Measurements from ENCODE around the gene DUSP8.
"Not testable (repeated sequence)": the region's sequence is repeated elsewhere in the genome, so short reads cannot be mapped to it uniquely, and the experiment has no call there.

Gene DUSP8

DNA sequence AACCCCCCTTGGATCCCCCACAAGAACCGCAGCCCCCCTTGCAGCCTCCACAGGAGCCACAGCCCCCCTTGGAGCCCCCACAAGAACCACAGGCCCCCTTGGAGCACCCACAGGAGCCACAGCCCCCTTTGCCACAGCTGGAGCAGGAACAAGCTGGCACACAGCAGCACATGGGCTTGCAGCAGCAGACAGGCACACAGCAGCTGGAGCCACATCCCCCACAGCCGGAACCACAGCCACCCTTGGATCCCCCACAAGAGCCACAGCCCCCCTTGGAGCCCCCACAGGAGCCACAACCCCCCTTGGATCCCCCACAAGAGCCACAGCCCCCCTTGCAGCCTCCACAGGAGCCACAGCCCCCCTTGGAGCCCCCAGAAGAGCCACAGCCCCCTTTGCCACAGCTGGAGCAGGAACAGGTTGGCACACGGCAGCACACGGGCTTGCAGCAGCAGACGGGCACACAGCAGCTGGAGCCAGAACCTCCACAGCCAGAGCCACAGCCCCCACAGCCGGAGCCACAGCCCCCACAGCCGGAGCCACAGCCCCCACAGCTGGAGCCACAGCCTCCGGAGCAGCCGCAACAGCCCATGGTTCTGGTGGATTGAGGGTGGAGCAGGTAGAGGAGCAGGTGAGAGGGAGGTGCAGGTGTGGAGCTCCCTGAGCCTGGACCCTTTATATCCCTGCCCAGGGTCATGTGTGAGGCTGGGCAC, 12.7 kb upstream of the DUSP8 start, which contains the start of gene KRTAP5-1:
Gene KRTAP5-1 (minus strand): TSS at position 623 of the 710 bp plus-strand sequence. CDS start 34 bp downstream, at position 589.
- DNase-seq: not testable (repeated sequence)

DNA sequence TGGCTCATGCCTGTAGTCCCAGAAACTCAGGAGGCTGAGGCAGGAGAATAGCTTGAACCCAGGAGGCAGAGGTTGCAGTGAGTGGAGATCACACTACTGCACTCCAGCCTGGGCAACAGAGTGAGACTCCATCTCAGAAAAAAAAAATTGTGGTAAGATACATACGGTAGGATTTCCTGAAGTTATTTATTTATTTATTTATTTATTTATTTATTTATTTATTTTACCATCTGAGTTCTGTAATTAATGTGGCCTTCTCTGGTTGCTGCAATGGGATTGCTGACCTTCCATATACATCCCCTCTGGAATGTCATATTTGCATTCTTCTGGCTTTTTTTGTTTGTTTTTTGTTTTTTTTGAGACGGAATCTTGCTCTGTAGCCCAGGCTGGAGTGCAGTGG, 10.8 kb upstream of the DUSP8 start:
- DNase-seq: not testable (repeated sequence)

DNA sequence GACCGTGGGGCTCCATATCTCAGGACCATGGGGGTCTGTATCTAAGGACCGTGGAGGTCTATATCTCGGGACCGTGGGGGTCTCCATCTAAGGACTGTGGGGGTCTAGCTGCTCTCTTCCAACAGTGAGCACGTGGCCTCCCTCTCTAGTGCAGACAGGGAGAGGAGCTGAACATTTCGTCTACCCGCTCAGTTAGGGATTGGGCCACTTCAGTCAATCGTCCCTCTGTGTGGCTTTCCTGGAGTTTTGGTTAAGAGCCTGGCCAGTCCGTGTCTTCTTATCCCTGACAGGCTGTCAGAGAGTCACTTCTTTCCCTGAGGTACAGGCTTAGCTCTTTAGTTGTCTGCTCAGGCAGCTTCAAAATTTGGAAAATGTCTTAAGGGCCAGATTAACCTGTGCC, 9.9 kb upstream of the DUSP8 start:
- no peak for DNase-seq

DNA sequence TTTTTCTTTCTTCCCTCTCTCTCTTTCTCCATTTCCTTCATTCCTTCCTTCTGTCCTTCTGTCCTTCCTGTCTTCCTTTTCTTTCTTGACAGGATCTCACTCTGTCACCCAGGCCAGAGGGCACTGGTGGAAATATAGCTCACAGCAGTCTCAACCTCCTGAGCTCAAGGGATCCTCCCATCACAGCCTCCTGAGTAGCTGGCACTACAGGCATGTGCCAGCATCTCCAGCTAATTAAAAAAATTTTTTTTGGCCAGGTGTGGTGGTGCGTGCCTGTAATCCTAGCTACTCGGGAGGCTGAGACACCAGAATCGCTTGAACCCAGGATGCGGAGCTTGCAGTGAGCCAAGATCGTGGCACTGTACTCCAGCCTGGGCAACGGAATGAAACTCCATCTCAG, 4.8 kb upstream of the DUSP8 start:
- DNase-seq: no peak

DNA sequence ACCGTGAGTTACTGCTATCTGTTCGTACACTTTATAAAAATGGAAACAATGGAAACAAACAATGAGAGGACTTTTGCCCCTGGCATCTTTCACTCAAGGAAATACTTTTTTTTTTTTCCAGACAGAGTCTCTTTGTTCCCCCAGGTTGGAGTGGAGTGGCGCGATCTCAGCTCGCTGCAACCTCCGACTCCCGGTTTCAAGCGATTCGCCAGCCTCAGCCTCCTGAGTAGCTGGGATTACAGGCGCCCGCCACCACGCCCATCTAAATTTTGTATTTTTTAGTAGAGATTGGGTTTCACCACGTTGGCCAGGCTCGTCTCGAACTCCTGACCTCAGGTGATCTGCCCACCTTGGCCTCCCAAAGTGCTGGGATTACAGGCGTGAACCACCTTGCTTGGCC, 3.7 kb upstream of the DUSP8 start:
- not testable (repeated sequence) for DNase-seq

DNA sequence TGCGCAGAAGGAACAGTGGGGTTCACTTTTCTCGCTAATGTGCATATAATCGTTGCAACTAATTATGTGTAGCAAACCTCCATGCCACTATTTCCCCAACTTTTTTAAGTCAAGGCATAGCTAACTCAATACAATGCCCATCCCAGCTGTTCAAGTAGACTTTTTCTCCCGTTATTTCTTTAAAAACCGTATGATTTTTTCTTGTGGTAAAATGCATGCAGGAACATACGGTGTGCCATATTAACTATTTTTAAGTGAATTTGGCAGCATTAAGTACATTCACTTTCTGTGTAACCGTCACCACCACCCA, 2.8 kb upstream of the DUSP8 start:
- DNase-seq: no peak

DNA sequence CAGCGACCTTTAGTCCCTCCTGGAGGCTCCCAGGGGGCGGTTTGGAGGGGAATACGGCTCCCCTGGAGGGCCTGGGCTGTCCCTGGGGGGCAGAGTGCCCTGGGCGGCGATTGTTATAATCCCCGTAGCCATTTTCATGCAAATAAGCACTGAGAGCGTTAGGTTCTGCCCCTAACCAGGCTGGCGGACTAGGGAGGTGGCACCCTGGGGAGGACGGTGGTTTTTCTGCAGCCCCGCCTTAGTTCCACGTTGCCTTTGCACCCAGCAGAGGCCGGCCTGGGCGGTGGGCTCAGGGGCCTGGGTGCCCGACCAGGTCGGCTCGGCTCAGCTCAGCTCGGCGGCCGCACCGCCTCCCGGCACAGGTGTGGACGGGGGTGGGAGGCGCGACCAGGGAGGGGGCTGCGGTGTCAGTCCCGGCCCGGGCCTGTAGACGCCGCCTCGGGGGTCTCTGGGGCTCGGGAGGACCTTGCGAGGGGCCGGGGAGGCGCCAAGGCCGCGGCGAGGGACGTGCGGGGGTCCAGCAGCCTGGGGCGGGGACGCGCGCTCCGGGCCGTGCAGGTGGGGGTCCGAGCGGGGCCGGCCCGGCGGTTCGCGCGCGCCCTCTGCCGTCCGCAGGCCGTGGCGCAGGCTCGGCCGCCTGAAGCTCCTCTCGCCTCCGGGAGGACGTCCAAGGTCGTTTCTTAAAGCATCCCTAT, 2.3 kb upstream of the DUSP8 start:
- peak; percentile 30 to 35 for DNase-seq

DNA sequence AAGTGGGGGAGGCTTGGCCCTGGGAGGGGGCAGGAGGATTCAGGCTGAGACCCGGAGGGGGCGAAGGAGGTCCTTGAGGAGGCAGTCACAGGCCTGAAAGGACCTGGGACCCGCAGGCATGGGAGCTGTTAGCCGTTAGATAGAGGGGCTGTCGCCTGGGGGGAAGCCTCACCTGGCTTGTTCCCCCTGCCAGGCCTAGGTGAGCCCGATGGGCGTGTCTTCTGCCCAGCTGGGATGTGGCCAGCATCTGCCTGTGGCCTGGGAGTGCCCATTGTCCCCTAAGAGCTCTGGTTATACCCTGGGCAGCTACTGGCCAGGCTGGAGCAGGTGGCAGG, 1.8 kb upstream of the DUSP8 start:
- no peak for DNase-seq

DNA sequence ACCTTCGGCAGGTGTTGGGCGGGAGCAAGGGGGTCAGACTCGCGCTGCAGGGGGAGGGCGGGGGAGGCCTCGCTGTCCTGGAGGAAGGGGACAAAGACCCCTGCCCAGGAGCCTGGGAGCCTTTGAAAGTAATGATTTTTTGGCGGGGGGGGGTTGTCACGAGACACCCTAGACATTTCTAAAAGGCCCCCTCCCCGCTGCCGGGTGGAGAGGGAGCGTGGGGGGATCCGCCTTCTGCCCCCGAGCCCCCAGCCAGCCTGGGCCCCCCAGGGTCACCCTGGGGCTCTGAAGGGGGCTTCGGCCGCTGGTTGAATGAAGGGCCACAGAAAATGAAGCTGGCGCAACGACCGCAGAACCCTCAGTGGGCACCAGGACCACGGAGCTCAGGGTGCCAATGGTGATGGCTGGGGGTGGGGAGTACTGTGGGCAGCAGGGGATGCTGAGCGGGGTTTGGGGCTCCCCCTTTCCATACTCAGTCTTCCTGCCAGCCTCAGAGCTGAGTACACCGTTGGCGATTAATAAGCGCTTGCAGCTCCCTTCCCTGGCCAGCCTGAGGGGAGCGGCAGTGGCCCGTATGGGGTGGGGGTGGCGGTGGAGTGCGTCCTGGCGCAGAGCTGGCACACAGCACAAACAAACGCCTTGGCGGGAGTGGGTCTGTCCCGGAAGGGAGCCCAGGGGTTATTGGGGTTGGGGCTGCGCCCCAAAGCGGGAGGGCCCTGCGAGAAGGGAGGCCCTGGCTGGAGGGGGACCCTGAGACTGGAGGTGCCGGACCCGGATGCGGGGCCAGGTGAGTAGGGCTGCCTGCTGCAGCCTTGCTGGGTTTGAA, 1.2 kb upstream of the DUSP8 start:
- no peak for DNase-seq

DNA sequence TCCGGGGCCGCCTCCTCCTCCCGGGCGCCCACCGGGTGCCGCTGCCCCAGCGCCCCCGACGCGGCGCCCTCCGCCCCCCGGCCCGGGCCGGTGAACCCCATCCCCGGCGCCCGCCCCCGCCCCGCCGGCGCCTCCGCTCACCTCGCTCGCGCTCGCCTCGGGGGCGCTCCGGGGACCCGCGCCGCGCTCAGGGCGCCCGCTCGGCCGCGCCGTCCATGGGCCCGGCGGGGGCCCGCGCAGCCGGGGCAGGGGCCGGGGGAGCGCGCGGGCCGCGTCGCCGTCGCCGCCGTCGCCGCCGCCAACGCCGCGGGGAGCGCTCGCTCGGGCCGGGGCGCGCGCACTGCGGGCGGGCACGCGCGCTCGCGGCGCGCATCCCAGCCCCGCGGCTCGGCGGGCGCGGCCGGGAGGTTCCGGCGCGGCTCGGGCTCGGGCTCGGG, 293 bp downstream of the DUSP8 start:
- DNase-seq: no peak

DNA sequence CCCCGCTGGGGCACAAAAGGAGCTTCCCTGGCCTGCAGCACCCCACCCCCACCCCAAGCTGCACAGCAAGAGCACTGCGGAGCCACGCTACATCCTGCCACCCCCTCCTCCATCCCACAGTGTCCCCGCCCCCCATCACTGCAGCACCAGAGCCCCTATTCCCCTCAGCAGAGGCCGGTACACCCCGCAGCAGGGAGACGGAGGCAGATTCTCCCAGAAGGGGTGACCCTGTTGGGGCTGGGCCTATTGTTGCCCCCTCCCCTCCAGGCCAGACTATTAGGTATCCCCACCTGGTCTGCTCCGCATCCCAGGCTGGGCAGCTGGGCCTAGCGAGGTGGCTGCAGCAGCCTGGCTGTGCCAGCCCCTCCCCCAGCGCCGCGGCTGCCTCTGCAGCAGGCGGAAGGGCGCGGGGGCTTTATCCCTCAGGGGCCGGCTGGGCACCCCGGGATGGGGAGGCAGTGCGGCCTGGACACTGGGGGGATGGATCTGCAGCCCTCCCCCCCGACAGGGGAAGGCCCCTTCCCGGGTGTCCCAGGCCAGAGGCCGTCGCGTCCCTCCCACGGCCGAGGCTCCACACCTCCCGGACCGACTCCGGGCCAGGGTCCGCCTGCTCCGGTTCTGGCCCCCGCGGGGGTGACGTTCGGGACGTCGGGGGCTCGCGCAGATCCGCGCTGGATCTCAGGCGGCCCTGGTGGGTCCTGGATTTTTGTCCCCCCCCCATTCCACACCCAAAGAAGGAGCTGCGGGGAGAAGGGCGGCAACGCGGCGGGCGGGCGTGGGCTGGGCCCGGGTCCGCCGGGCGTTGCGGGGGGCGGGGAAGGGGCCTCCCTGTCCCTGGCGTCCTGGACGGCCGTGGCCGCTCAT, 943 bp downstream of the DUSP8 start:
- DNase-seq: no peak

DNA sequence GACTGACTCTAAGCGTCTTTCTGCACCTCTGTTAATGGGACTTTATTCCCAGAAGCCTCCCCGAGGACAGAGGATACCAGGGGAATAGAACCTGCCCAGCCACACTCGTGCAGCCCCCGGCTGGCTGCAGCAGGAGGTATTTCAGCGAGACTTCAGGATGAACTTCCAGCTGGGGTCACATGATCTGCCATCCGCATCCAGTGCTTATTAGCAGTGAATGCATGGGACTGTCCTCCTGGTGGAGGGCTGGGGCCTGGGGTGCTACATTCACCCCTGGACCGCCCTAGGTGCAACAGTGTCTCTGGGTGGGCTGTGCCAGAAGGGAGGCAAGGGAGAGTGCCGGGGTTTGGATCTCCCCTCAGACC, 1.6 kb downstream of the DUSP8 start:
- DNase-seq: no peak

DNA sequence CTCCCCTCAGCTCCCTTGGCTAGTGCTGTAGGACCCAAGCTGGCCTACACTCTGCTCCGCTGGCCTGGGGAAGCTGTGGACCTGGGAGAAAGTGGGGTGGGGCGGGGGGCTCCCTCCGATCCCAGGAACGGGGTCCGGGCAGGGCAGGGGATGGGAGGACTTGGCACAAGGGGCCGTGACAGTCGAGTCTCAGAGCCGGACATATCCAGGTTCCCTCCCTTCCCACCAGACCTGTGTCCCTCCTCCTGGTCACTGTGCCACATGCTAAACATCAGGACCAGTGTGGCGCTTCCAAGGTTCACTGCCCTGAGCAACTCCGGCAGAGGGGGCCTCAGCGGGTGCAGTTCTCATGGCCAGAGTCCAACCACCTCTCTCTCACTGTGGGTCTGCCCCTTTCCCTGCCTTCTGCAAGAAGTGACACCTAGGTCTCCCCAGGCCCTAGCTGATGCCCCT, 2.0 kb downstream of the DUSP8 start:
- no peak for DNase-seq

DNA sequence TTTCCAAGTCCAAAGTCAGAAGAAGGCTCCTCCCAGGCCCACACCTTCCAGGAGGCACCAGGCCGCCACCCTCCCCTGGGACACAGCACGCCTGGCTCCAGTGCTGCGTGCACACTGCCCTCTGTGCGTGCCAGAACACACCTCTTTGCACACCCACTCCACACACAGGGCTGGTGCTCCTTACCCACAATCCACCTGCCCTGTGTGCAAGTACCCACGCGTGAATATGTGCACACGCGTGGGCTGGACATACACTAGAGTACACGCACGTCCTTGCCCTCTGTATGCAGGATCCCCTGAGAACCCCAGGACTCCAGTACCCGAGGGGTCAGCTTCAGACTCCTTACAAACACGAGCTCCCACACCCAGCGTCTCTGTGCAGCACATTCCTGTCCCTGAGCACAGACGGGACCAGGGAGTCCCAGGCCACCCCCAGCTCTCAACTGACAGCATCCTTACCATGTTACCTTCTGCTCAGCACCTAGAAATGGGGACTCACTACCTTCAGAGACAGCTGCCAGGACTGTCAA, 2.8 kb downstream of the DUSP8 start:
- no peak for DNase-seq

DNA sequence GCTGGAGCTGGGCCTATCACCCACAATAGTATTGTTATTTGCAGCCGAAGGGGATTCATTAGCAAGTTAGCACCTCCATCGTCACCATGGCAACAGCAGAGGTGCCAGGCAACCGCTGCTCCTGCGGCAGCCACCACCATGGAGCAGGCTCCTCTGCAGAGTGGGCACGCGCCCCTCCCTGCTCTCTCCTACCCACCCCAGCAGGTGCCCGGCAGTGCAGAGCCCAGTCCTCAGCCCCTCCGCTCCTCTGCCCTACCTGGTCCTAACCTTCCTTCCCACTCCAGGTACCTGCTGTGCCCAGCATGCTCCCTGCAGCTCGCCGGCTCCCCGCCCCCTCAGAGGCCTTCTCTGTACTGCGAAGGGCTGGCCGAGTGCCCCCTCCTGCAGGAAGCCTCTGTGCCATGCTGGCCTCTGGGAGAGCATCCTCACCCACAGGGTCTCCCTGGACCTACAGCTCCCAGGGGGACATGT, 3.6 kb downstream of the DUSP8 start:
- DNase-seq: no peak

DNA sequence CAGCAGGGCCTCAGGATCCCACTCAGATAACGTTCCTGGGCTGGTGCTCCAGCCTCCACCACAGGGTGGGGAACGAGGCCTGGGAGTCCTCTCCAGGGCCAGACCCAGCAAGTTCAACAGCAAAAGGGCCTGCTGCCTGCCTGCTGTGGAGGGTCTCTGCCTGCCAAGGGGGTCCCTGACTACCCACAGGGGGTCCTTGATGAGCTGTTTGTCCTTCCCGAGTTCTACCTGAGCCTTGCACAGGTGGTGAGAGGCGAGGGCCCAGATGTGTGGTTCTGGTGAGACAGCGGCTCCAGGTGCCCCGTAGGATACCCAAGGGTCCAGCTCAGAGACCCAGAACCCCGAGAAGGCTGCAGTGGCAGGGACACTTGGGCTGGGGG, 4.4 kb downstream of the DUSP8 start:
- DNase-seq: no peak

DNA sequence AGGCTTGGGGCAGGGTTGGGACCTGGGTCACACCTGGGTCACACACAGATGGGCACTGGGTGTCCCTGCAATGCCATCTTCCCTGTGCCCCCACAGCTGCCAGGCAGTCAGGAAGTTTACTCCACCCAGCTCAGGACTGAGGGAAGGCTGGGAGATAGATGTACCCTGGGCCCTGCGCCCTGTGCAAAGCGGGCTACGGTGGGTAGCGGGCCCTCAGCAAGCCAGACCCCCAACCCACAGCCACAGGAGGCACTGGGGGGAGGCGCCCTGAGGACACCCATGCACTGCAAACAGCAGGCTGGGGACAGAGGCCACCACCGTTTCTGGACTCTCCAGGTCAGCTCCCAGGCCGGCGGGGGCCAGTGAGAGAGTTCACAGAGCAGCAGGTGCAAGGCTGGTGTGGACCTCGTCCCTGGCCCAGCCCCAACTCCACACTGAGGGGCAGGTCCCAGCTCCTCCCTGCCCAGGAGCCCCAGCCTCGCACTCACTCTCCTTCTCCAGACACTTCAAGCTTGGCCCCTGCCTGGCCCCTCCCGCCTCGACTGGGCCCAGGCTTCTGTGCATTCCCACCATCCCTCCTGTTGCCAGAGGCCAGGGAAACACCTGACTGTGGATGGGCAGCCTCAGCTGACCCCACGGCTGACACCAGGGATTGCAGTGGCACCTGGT, 4.9 kb downstream of the DUSP8 start:
- DNase-seq: no peak

DNA sequence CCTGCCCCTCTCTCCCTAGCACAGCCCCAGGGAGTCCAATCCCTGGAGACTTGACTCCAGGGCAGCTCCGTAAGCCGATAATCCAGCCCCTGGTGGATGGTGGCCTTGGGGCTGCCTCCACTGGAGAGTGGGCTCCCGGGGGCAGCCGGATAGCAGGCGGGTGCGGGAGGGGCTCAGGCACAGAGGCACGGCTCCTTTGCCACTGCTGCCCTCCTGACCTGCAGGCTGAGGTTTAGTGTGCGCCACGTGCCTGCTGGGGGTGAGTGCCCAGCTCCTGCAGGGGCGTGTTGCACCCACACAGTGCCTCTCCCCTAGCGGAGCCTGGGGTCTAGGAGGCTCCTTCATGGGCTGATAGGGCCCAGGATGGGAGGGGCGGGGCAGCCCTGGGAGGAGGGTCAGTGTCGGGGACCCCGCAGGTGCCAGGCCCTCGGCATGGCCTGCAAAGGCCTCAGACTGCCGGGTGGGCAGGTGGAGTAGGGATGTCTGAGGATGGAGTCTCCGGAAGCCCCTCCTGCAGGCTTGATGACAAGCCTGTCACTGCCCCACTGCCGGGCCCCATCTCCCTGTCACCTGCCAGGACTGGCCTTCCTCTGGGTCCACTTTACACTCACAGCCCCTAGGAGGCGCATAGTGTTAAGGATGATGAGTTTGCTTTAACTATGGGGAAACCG, 5.6 kb downstream of the DUSP8 start:
- DNase-seq: no peak

DNA sequence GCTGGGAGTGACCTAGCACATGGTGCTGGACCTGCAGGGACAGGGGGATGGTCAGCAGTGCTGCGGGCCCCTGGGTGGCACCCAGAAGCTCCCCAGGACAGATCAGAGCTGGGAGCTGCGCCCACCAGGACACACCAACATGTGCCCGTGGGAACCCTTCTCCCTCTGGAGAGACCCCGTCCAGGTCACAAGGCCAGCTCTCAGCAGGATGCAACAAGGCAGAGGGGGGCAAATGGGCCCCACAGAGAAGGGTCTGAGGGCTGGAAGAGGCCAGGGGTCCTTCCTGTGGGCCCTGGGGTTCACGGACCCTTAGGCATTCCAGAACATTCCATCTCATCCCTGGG, 6.2 kb downstream of the DUSP8 start:
- DNase-seq: no peak

DNA sequence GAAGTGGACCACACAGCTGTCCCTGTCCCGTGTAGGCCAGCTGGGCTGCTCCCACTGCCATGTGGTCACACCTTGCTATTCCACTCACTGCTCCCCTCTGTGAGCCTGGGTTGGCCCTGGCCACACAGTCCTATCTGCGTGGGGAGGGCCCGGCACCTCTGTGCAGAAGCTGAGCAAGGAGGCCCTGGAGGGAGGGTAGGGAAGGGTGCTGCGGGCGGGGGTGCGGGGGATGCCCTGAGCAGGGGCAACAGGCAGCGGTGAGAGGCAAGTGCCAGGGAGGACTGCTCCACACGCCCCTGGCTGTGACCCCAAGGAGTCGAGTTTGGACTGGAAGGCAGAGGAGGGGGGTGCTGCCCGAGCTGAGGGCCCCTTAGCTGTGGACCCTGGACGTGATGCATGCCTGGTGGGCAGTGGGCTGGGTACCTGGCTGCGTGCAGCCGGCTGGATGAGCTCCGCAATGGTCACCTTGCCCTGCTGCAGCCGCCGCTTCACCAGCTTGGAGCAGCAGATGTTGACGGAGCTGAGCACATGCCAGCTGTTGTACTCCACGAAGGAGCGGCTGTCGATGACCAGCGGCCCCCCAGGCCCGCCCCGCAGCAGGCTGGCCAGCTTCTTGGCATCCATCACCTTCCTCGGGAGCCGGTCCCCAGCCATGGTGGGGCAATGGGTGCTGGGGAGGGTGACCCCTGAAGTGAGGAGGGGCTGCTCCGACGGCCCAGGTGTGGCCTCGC, 6.7 kb downstream of the DUSP8 start:
- no peak for DNase-seq

All from AML-193 (cell line).